K562 (cell line): ENCODE measurements around the gene CEMP1. TPM values are rescaled to one million over a fixed set of nuclear protein-coding genes. Genes with fewer than 3 reads are reported as not detected.
A peak's percentile ranks its signal among the peaks of the same experiment; 100 is the strongest.

Experiments
- CBFA2T3 ChIP-seq: fragments of 450-650 bp; IDR thresholded peaks from 2 replicates; pipeline ENCODE4 v1.6.1; 2017
- CBX1 ChIP-seq: sonication (generic); IDR thresholded peaks from 2 replicates; pipeline ENCODE4 v1.6.1; 2016; ENCODE audit warnings: antibody characterized with exemption, low read depth, mild to moderate bottlenecking
- E2F1 ChIP-seq: sonication (generic); formaldehyde crosslinking; IDR thresholded peaks from 2 replicates; pipeline ENCODE4 v1.8.1; 2023; ENCODE audit warnings: mild to moderate bottlenecking, missing genetic modification reagents, moderate library complexity
- GATAD2B ChIP-seq: fragments of 450-650 bp; IDR thresholded peaks from 2 replicates; pipeline ENCODE4 v1.6.1; 2017; ENCODE audit warnings: mild to moderate bottlenecking, borderline replicate concordance
- HDAC1 ChIP-seq, 2 experiments: fragments of 450-650 bp; IDR thresholded peaks; 2 replicates each; pipeline ENCODE4 v1.6.1; 2016 to 2017; ENCODE audit warnings: inconsistent platforms in 1 of 2, mild to moderate bottlenecking in 1 of 2, moderate library complexity in 1 of 2
- JUNB ChIP-seq: fragments of 450-650 bp; formaldehyde crosslinking; conservative IDR thresholded peaks from 2 replicates; pipeline ENCODE4 v1.4.0; 2020; ENCODE audit warnings: mild to moderate bottlenecking
- KHSRP ChIP-seq: fragments of 450-650 bp; IDR thresholded peaks from 2 replicates; pipeline ENCODE4 v1.6.1; 2017
- MAZ ChIP-seq, 2 experiments: fragments of 450-650 bp in 1 of 2; sonication (generic) in 1 of 2; formaldehyde crosslinking; IDR thresholded peaks in 1 of 2; conservative IDR thresholded peaks in 1 of 2; 2 replicates each; pipeline versions ENCODE4 v1.4.0 to v1.5.0; 2020; ENCODE audit warnings: mild to moderate bottlenecking in 1 of 2, missing genetic modification reagents in 1 of 2
- MEIS2 ChIP-seq: fragments of 450-650 bp; IDR thresholded peaks from 2 replicates; pipeline ENCODE4 v1.6.1; 2014; ENCODE audit warnings: mild to moderate bottlenecking; ENCODE audit not compliant: partially characterized antibody
- MNT ChIP-seq, 2 experiments: fragments of 450-650 bp; conservative IDR thresholded peaks; 2 replicates each; pipeline ENCODE4 v1.6.1; 2017; ENCODE audit warnings: mild to moderate bottlenecking in 2 of 2, moderate library complexity in 2 of 2
- POLR2AphosphoS5 ChIP-seq: IDR thresholded peaks from 2 replicates; pipeline ENCODE4 v1.6.1; 2011; ENCODE audit warnings: mild to moderate bottlenecking, low read depth, low read length, moderate library complexity; ENCODE audit not compliant: control insufficient read depth, insufficient read depth
- PRDM10 ChIP-seq: fragments of 450-650 bp; IDR thresholded peaks from 2 replicates; pipeline ENCODE4 v1.6.1; 2018; ENCODE audit not compliant: partially characterized antibody
- SAFB ChIP-seq: fragments of 200-400 bp; formaldehyde crosslinking; IDR thresholded peaks from 2 replicates; pipeline ENCODE4 v1.6.1; 2017; ENCODE audit warnings: low read depth, low read length, borderline replicate concordance
- TCF3 ChIP-seq: sonication (generic); formaldehyde crosslinking; IDR thresholded peaks from 2 replicates; pipeline ENCODE4 v1.4.0; 2020; ENCODE audit warnings: mild to moderate bottlenecking, missing genetic modification reagents
- TCF7L2 ChIP-seq: fragments of 150-350 bp; IDR thresholded peaks from 2 replicates; pipeline ENCODE4 v1.6.1; 2016; ENCODE audit warnings: low read depth, mild to moderate bottlenecking, low read length, moderate library complexity
- TGIF2 ChIP-seq: sonication (generic); formaldehyde crosslinking; IDR thresholded peaks from 2 replicates; pipeline ENCODE4 v1.8.1; 2022; ENCODE audit warnings: mild to moderate bottlenecking, missing genetic modification reagents, moderate library complexity
- ZBTB43 ChIP-seq: sonication (generic); formaldehyde crosslinking; IDR thresholded peaks from 2 replicates; pipeline ENCODE4 v1.8.0; 2023; ENCODE audit warnings: mild to moderate bottlenecking, missing genetic modification reagents
- ZNF143 ChIP-seq: sonication (generic); formaldehyde crosslinking; IDR thresholded peaks from 2 replicates; pipeline ENCODE4 v1.9.0; 2022; ENCODE audit warnings: mild to moderate bottlenecking, missing genetic modification reagents
- ZNF76 ChIP-seq: fragments of 250-450 bp; sonication (Bioruptor Pico); IDR thresholded peaks from 2 replicates; pipeline ENCODE4 v1.4.0; 2020; ENCODE audit warnings: mild to moderate bottlenecking, moderate library complexity, borderline replicate concordance
- polyA plus RNA-seq, 8 experiments: library from polyadenylated mRNA; depleted of rRNA in 4 of 8; stranded (reverse) in 5 of 8; unstranded in 3 of 8; fragments of >200 nt; fragmentation: Nextera tagmentation in 2 of 8; fragmentation: Illumina TruSeq in 1 of 8; extraction: Ambion mirVana in 2 of 8; extraction: Trizol in 1 of 8; gene quantifications; 2 replicates each; pipeline versions ENCODE4 v1.2.1 to v1.2.3, GENCODE V29; 2011 to 2014; ENCODE audit warnings: inconsistent platforms in 1 of 8, missing spikeins in 1 of 8
- total RNA-seq, 7 experiments: library from RNA; depleted of rRNA in 6 of 7; stranded (reverse); fragments of >200 nt in 6 of 7; fragmentation: Illumina TruSeq in 2 of 7; extraction: Trizol in 2 of 7; gene quantifications; 2 replicates each; pipeline versions ENCODE4 v1.2.1 to v1.2.3, GENCODE V29; 2011 to 2021; ENCODE audit warnings: low replicate concordance in 1 of 7

Gene CEMP1
- total and polyA plus RNA-seq, 9 of the 15 experiments (the other 6 are each of a cell fraction or from before 2014, with no cell fraction given) = 0.05 to 0.45 TPM; not detected in 7

GRCh38 chr16:2513405-2514332 is 17.5 kb downstream of the CEMP1 start, which contains the start of gene ATP6V0C (continued):
- TF ChIP-seq PRDM10 (peak; percentile 98), E2F1 (CRISPR knock-in tag) (0 out of 2 replicates have a peak, but pooled peaks have one; percentile 24), CBX1 (0 out of 2 replicates have a peak, but pooled peaks have one; percentile 20), MNT (conservative IDR thresholded peaks at IDR 0.05) (peak in 1 of 2 experiments; percentile 71; a peak in 2 of 4 replicates), TCF7L2 (peak; percentile 93), KHSRP (peak; percentile 65; the same call in 1 of the 2 replicates), MEIS2 (peak; percentile 41), ZNF76 (no peak), GATAD2B (peak; percentile 93; the same call in 1 of the 2 replicates), POLR2AphosphoS5 (peak; percentile 90), ZNF143 (CRISPR knock-in tag) (no peak), JUNB (CRISPR knock-in tag) (0 out of 2 replicates have a peak, but pooled peaks have one; percentile 27), SAFB (no peak), TCF3 (no peak), ZBTB43 (no peak), MAZ (CRISPR knock-in tag; conservative IDR thresholded peaks at IDR 0.05 in 1 of 2, IDR thresholded peaks at IDR 0.05 in 1 of 2) (peak in 1 of 2 experiments; percentile 91; a peak in 3 of 4 replicates), HDAC1 (IDR thresholded peaks at IDR 0.05) (peak in 1 of 2 experiments; percentile 89; a peak in 2 of 4 replicates), CBFA2T3 (no peak), TGIF2 (CRISPR knock-in tag) (peak; percentile 64; the same call in 1 of the 2 replicates)
